Sigmoid colon (tissue), 7 donors: ENCODE results near the gene HDAC7. TPM values are rescaled to one million over a fixed set of nuclear protein-coding genes. Genes with fewer than 3 reads are reported as not detected.

Experiments used
- DNase-seq: peaks from one replicate; pipeline ENCODE4 v3.0.0-alpha.2; 2019
- H3K27ac ChIP-seq, 4 donors: fragments of 200-600 bp; sonication (generic); one replicate each; pipeline ENCODE4 v1.5.1; 2016 to 2019; ENCODE audit warnings: mild to moderate bottlenecking in 1 of 4
- H3K27me3 ChIP-seq, 3 donors: fragments of 200-600 bp; sonication (generic); one replicate each; pipeline ENCODE4 v1.5.1; 2019; ENCODE audit warnings: mild to moderate bottlenecking in 1 of 3
- H3K36me3 ChIP-seq, 4 donors: fragments of 200-600 bp; sonication (generic); one replicate each; pipeline ENCODE4 v1.5.1; 2016 to 2019
- H3K4me1 ChIP-seq, 4 donors: fragments of 200-600 bp; sonication (generic); one replicate each; pipeline ENCODE4 v1.5.1; 2017 to 2019
- H3K4me3 ChIP-seq, 4 donors: fragments of 200-600 bp; sonication (generic); one replicate each; pipeline ENCODE4 v1.5.1; 2017 to 2019; ENCODE audit warnings: mild to moderate bottlenecking in 2 of 4, moderate library complexity in 1 of 4
- H3K9me3 ChIP-seq, 4 donors: fragments of 200-600 bp in 3 of 4; sonication (generic) in 3 of 4; one replicate each; pipeline versions ENCODE4 v1.5.1 to v1.6.1; 2013 to 2019
- EP300 ChIP-seq, 4 donors: sonication (generic); formaldehyde crosslinking; IDR thresholded peaks; one replicate each; pipeline ENCODE4 v1.6.1; 2017; ENCODE audit warnings: antibody characterized with exemption in 4 of 4
- POLR2A ChIP-seq, 2 donors: fragments of 450-650 bp; IDR thresholded peaks; one replicate each; pipeline ENCODE4 v1.6.1; 2016; ENCODE audit warnings: antibody characterized with exemption in 2 of 2, mild to moderate bottlenecking in 2 of 2, moderate library complexity in 2 of 2
- POLR2AphosphoS5 ChIP-seq, 4 donors: sonication (generic); formaldehyde crosslinking; IDR thresholded peaks; one replicate each; pipeline ENCODE4 v1.6.1; 2017; ENCODE audit warnings: antibody characterized with exemption in 4 of 4
- WGBS, 2 donors: extraction: QIAGEN DNeasy Blood & Tissue Kit; methylation state at CpG; one replicate each; pipeline ENCODE4 v1.1.7; 2013; 5-methylcytosine and 5-hydroxymethylcytosine counted together
- intact Hi-C: fragments of 100-400 bp; cut with DNase I; formaldehyde crosslinking; loops from one replicate; pipeline ENCODE4 v1.15.1; 2023
- polyA plus RNA-seq, 3 donors: library from polyadenylated mRNA; stranded (reverse); fragments of 200-250 nt; gene quantifications; one replicate each; pipeline ENCODE4 v1.2.3, GENCODE V29; 2013
- total RNA-seq, 4 donors: library from RNA; depleted of rRNA; stranded (reverse); fragments of >200 nt; gene quantifications; one replicate each; pipeline ENCODE4 v1.1.0, GENCODE V29; 2016
- TF ChIP-seq, protein P1 (sequence below), 4 experiments: fragments of 450-650 bp in 3 of 4; fragments of 200-600 bp in 1 of 4; IDR thresholded peaks; one replicate each; pipeline ENCODE4 v1.5.1; 2016 to 2019; ENCODE audit warnings: antibody characterized with exemption in 4 of 4, mild to moderate bottlenecking in 3 of 4, moderate library complexity in 2 of 4
- donor health status: healthy with polysubstance abuse.
- donor health status: Bipolar disorder and iron deficiency.
- donor health status: healthy.

HDAC7 gene
- total and polyA plus RNA-seq, 7 donors: 6.5 to 79.2 (median 45.3) TPM

DNA sequence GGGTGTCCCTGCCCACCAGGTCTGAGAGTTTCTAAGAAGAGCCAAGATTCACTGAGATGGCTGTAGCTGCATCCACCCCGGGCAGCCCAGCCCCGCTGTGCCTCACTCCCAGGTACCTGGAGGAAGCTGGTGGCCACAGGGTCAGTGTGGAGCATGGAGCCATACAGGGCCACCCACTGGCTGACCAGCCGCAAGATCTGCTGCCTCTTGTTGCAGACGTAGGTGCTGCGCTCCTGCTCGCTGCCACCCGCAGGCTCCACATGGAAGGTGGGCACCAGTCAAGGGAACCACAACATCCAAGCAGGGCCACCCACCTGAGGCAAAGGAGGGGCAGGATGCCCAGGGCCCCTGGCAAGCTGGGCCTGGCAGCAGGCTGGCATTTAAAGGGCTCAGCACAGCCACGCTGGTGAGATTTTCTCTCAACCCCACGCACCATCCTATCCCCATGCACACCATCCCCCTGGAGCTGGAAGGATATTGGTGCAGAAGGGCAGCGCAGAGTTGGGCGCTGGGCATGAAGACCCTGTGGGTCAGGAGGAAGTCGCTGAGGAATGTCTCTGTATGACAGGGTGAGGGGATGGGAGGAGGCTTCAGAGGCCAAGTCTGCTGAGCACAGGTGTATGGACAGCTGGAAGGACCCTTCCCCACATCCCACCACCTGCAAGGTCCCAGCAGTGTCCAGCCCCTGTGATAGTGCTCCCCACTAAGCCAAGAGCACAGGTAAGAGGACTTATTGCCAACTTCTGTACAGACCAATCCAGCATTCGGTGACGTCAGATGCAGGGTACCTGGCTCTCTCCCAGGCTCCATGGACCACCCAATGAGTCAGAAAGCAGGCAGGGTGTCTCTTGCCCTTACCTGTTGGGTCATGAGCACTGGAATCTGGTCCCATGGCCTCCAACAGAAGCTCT is 71.9 kb downstream of the HDAC7 start:
- H3K36me3 ChIP-seq: no peaks in the 10 kb centered on the region
- H3K27me3 ChIP-seq: no peaks in the 10 kb centered on the region
- H3K9me3 ChIP-seq: no peaks in the 10 kb centered on the region
- no peak overlapping the region for H3K4me3 ChIP-seq
- DNase-seq: no peak
- TF ChIP-seq POLR2A (IDR thresholded peaks at IDR 0.05) (no peak), EP300 (IDR thresholded peaks at IDR 0.05) (no peak), POLR2AphosphoS5 (IDR thresholded peaks at IDR 0.05) (no peak)
- TF ChIP-seq, protein P1, sequence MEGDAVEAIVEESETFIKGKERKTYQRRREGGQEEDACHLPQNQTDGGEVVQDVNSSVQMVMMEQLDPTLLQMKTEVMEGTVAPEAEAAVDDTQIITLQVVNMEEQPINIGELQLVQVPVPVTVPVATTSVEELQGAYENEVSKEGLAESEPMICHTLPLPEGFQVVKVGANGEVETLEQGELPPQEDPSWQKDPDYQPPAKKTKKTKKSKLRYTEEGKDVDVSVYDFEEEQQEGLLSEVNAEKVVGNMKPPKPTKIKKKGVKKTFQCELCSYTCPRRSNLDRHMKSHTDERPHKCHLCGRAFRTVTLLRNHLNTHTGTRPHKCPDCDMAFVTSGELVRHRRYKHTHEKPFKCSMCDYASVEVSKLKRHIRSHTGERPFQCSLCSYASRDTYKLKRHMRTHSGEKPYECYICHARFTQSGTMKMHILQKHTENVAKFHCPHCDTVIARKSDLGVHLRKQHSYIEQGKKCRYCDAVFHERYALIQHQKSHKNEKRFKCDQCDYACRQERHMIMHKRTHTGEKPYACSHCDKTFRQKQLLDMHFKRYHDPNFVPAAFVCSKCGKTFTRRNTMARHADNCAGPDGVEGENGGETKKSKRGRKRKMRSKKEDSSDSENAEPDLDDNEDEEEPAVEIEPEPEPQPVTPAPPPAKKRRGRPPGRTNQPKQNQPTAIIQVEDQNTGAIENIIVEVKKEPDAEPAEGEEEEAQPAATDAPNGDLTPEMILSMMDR (IDR thresholded peaks at IDR 0.05): no peak
- H3K27ac ChIP-seq: no peak overlapping the region
- WGBS, 2 donors: 93 to 96% methylated on average over 14 of the region's 14 CpGs
- intact Hi-C loops: no loop called here
- H3K4me1 ChIP-seq: peaks cover 0 to 4% (median under 1%) of the 10 kb centered on the region in 4 donors

DNA sequence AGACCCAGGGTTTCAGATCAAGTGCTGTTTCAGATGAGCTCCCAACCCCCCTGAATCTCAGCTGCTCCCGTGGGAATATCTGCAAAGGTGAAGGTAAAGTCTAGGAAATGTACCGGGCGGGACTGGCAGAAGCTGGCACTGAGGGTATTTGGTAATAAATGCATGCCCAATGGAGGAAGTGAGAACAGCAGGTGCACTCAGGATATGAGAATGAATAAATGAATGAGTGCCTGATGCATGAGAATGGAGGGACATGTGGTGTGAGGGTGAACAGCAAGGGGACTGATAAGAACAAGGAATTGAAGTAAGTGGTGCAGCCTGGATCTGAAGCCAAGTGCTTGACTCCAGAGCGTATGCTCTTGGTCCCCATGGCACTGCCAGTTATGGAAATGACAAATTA is 72.6 kb downstream of the HDAC7 start:
- Histone ChIP-seq H3K27ac (no peak overlapping the region), H3K4me3 (no peak overlapping the region), H3K9me3 (no peaks in the 10 kb centered on the region), H3K4me1 (no peaks in the 10 kb centered on the region), H3K36me3 (no peaks in the 10 kb centered on the region), H3K27me3 (no peaks in the 10 kb centered on the region)
- WGBS, 2 donors: 30 to 56% methylated on average over 4 of the region's 4 CpGs
- no peak for TF ChIP-seq POLR2AphosphoS5 (IDR thresholded peaks at IDR 0.05)
- TF ChIP-seq, protein P1 (IDR thresholded peaks at IDR 0.05): no peak
- TF ChIP-seq EP300 (IDR thresholded peaks at IDR 0.05): no peak
- no peak for TF ChIP-seq POLR2A (IDR thresholded peaks at IDR 0.05)
- intact Hi-C loops: no loop called here
- no peak for DNase-seq

DNA sequence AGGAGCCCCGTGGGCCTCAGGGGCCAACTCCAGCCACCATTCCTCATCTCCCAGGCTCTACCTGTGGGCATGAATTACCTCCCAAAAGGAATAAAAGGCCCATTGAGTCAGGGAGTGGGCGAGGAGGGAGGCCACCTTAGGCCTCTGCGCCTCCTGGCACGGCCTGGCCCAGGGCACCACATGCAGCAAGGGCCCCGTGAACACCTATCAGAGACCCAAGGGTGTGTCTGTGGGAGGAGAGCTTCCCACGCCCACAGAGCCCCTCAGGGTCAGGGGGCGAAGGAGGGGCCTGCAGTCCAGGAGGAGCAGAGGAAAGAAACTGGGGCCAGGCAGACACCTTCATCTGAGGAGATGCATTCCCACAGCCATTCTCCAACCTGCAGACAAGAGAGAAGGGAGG is 73.2 kb downstream of the HDAC7 start:
- WGBS, 2 donors: 66 to 84% methylated on average over 7 of the region's 7 CpGs

GRCh38 chr12:47746073-47746472 is 73.6 kb downstream of the HDAC7 start:
- TF ChIP-seq POLR2A (IDR thresholded peaks at IDR 0.05): no peak
- no peak for TF ChIP-seq POLR2AphosphoS5 (IDR thresholded peaks at IDR 0.05)
- TF ChIP-seq EP300 (IDR thresholded peaks at IDR 0.05): no peak
- TF ChIP-seq, protein P1 (IDR thresholded peaks at IDR 0.05): no peak

More for the DNA sequence above, 73.2 kb downstream of the HDAC7 start:
- Histone ChIP-seq H3K4me1 (peaks cover 0 to 5% (median 2%) of the 10 kb centered on the region in 4 donors), H3K4me3 (no peak overlapping the region), H3K27ac (no peak overlapping the region), H3K36me3 (no peaks in the 10 kb centered on the region), H3K27me3 (no peaks in the 10 kb centered on the region), H3K9me3 (no peaks in the 10 kb centered on the region)
- intact Hi-C loops: no loop called here
- no peak for DNase-seq
- TF ChIP-seq POLR2AphosphoS5 (IDR thresholded peaks at IDR 0.05) (no peak), EP300 (IDR thresholded peaks at IDR 0.05) (no peak), POLR2A (IDR thresholded peaks at IDR 0.05) (no peak)
- TF ChIP-seq, protein P1 (IDR thresholded peaks at IDR 0.05): no peak

More at GRCh38 chr12:47746073-47746472, 73.6 kb downstream of the HDAC7 start:
- H3K4me3 ChIP-seq: no peak overlapping the region
- H3K4me1 ChIP-seq: peaks cover 0 to 10% (median 4%) of the 10 kb centered on the region in 4 donors
- 89 to 92% methylated on average over 5 of the region's 5 CpGs for WGBS, 2 donors
- H3K36me3 ChIP-seq: no peaks in the 10 kb centered on the region
- H3K27me3 ChIP-seq: no peaks in the 10 kb centered on the region
- no peak for DNase-seq
- no peak overlapping the region for H3K27ac ChIP-seq
- intact Hi-C loops: no loop called here
- H3K9me3 ChIP-seq: no peaks in the 10 kb centered on the region
